Activated T-helper 1 cell treated with Interleukin-2 at 50 U/mL for 16 hours (primary cell): ENCODE measurements around the gene ADAMTS18.

ENCODE experiments used
- DNase-seq: peaks from one replicate; pipeline ENCODE4 v3.0.0-alpha.2; 2020; ENCODE audit warnings: low read depth

The ADAMTS18 gene

DNA sequence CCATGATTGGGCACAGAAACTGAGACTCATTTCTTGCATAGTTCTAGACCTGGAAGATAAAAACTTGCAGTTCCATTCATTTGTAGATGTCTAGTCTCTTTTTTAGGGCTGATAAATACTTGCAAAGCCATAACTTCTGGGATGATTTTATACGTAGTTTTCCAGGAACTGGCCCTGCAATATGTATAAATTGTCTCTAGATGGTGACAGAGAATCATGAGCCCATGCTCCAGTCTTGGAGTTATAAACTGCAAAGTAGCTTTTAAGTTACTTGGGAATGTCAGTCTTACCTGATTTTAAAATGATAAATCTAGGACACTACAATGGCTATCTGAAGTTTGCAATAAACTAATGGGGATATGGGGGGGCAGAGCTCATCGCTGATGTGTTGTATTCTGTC is 3.0 kb upstream of the ADAMTS18 start:
- DNase-seq: no peak

- DNase-seq: no peak
Observed at GRCh38 chr16:77435272-77435820, 512 bp upstream of the ADAMTS18 start.

GRCh38 chr16:77434022-77434529 is 758 bp downstream of the ADAMTS18 start:
- no peak for DNase-seq

- DNase-seq: no peak
Observed at GRCh38 chr16:77433146-77433545, 1.7 kb downstream of the ADAMTS18 start.

DNA sequence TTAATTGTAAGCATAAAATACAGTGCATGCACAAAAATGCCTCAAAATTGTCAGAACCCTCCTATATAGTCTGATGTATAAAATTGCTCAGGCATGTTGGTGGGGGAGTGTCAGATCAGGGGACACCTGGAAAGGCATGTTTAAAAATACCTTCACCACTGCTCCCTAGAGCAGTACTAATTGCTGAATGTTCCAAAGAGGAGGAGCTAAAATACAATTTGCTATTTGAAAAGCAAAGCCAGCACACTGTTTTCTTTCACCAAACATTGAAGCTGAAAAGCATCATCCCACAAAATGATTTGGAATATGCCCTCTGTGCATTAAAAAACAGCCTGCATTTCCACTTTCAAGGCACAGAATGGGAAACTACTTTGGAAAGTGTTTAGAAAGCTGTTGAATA is 2.6 kb downstream of the ADAMTS18 start:
- no peak for DNase-seq

- DNase-seq: no peak
Observed at GRCh38 chr16:77430787-77431585, 3.8 kb downstream of the ADAMTS18 start.

GRCh38 chr16:77430360-77430759 is 4.5 kb downstream of the ADAMTS18 start:
- no peak for DNase-seq

- no peak for DNase-seq
Observed at GRCh38 chr16:77424871-77425604, 9.8 kb downstream of the ADAMTS18 start.

DNA sequence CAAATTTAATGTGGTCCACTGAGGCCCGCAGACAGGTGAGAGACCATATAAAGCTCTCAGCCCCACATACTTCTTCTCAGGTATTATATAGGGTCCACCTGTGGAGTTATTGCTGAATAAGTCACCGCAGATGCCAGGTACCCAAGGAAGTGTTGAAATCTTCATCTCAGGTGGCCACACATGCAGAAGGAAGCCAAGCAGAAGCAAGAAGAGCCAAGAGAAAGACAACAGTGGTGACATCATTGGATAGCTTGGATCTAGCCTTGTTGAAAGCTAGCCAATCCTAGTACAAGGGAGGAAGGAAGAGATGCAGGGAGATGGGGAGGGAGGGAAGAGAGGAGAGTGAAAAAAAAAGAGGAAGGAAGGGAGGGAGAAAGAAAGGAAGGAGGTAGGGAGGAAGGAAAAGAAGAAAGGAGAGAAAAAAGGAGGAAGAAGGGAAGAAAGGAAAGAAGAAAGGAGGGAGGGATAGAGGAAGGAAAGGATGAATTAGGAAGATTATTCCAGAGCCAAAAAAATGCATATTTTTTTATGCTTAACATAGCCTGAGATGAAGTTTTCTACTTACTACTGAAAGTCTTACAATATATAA is 12.5 kb downstream of the ADAMTS18 start:
- no peak for DNase-seq

DNA sequence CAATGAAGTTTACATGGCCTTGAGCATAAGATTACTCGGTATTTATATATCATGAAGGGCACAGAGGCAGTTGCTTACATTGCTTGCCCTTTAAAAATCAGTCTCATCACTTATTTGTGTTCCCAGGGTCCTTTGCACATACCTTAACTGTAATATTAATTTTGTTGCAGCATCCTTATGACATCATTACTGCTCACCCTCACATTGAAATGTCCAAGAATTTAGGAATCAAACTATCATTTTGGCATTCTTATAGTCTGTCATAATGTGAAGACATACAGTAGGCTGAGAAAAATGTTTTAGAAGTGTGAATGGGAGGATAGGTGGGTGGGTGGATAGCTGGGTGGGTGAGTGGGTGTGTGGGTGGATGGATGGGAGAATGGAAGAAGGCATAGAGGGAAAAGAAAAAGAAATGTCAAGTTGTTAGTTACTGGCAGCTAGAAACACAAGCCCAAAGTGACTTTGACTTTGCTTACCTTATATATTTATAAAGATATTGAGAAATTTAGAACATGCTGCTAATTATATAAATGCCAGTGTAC is 17.8 kb downstream of the ADAMTS18 start:
- no peak for DNase-seq

DNA sequence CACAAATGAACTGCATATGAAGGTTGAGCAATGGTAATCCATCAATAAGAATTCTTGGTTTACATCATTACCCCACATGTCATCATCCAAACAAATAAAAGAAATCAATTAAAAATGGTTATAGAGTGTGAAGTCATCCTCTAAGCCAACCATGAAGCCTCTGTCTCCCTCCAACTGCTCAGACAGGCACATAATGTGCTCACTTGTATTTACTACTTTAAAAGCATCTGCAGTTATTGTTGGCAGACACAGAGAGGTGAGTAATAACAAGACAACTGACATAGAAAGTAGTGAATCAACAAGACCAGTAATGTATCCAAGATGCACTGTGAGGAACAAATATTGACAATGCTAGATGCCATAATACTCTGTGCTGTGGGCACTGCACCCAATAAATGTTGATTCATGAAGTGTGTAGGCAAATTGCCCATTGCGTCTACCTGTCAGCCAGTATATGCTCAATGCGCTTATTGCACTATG is 20.0 kb downstream of the ADAMTS18 start:
- DNase-seq: no peak

DNA sequence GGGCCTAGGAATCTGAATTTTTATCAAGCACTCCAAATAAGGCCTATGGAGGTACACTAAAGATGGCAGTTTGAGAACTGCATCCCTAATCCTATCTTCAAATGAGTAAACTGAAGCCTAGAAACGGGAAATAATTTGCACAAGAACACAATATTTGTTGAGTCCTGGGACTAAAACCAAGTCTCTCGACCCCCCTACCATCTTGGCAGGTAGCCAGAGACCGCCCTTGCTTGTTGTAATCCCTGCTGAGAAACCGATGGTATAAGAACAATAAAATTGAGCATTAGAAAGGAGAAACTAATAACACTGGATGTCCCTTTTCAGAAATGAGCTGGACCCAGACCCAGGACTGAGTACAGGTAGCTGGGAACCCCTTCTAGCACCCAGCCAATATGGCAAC is 24.4 kb downstream of the ADAMTS18 start:
- DNase-seq: no peak

- DNase-seq: no peak
Observed at GRCh38 chr16:77409311-77409710, 25.5 kb downstream of the ADAMTS18 start.

- no peak for DNase-seq
Observed at GRCh38 chr16:77408607-77409006, 26.2 kb downstream of the ADAMTS18 start.

GRCh38 chr16:77406680-77407079 is 28.2 kb downstream of the ADAMTS18 start:
- DNase-seq: no peak

DNA sequence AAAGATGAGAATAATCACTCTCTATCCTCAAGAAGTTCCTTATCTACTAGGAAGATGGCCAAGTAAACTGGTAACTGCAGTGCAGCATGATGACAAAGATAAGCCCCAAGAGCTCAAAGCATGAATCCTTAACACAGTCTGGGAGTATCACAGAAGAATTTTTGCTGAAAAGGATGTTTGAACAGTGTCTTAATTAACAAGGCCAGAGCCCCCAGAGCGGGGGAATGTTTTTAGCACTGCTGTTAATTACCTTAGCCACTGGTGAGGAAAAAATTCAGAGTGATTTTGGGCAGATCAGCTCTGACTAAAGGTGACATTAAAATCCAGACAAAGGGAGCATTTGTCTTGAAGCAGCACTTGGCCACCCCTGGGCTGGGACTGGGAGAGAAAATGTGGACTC is 30.1 kb downstream of the ADAMTS18 start:
- no peak for DNase-seq

DNA sequence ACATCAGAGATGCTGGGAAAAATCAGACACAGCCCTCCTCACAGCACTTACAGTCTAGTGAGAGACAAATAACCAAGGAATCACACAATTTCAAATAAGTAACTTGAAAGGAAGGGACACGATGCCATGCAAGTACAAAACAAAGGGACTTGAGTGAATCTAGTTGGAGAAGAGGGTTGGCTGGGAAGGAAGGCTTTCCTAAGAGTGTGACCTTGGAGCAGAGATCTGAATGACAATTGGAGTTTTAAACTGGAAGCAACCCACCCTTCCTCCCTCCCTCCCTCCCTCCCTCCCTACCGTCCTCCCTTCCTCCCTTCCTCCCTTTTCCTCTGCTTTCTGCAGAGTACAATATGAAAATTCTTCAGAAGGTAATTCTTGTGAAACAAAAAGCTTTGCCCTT is 31.1 kb downstream of the ADAMTS18 start:
- DNase-seq: no peak

DNA sequence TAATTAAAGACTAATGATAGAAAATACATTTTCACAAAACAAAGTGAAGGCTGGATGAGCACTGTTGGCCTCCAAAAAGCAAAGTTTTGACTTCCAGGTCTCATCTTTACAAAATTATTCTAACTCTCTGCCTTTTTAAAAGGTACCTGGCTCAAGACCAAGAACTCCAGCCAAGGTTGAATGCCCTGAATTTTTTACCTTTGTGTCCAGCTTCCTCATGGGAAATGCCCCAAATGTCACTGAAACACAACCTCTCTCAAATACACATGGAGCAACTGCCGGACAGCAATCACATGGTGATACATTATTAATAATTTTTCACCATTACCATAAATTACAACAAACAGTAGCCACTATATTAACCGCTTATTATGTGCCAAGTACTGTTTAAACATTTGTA is 32.2 kb downstream of the ADAMTS18 start:
- no peak for DNase-seq

GRCh38 chr16:77402118-77402517 is 32.7 kb downstream of the ADAMTS18 start:
- DNase-seq: no peak

- no peak for DNase-seq
Observed at GRCh38 chr16:77399546-77399945, 35.3 kb downstream of the ADAMTS18 start.

GRCh38 chr16:77399066-77399465 is 35.8 kb downstream of the ADAMTS18 start:
- no peak for DNase-seq

DNA sequence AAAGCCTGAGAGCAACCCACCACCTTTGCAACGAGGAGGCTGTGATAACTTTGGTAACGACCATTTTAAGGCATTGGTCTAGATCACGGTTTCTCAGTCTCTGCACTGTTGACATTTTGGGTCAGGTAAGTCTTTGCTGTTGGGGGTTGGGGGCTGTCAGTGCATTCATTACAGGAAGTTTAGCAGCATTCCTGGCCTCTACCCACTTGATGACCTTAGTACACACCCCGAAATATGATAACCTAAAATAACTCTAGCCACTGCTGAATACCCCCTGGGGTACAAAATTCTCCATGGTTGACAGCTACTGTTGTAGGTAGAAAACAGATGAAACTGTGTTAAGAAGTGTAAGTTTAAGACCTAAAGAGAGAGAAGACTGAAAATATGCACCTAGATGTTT is 36.3 kb downstream of the ADAMTS18 start:
- DNase-seq: no peak
